ENCODE data around the gene ADARB2.

The ADARB2 gene

GRCh38 chr10:1615186-1615954 lies 122.0 kb downstream of the ADARB2 start:
- no peak for TF ChIP-seq SPI1 (IDR thresholded peaks at IDR 0.05; ENCODE audit: borderline replicate concordance, low read depth)
- no peak for TF ChIP-seq POLR2AphosphoS5 (IDR thresholded peaks at IDR 0.05; ENCODE audit: low read depth)
- TF ChIP-seq, protein P1, sequence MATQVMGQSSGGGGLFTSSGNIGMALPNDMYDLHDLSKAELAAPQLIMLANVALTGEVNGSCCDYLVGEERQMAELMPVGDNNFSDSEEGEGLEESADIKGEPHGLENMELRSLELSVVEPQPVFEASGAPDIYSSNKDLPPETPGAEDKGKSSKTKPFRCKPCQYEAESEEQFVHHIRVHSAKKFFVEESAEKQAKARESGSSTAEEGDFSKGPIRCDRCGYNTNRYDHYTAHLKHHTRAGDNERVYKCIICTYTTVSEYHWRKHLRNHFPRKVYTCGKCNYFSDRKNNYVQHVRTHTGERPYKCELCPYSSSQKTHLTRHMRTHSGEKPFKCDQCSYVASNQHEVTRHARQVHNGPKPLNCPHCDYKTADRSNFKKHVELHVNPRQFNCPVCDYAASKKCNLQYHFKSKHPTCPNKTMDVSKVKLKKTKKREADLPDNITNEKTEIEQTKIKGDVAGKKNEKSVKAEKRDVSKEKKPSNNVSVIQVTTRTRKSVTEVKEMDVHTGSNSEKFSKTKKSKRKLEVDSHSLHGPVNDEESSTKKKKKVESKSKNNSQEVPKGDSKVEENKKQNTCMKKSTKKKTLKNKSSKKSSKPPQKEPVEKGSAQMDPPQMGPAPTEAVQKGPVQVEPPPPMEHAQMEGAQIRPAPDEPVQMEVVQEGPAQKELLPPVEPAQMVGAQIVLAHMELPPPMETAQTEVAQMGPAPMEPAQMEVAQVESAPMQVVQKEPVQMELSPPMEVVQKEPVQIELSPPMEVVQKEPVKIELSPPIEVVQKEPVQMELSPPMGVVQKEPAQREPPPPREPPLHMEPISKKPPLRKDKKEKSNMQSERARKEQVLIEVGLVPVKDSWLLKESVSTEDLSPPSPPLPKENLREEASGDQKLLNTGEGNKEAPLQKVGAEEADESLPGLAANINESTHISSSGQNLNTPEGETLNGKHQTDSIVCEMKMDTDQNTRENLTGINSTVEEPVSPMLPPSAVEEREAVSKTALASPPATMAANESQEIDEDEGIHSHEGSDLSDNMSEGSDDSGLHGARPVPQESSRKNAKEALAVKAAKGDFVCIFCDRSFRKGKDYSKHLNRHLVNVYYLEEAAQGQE (IDR thresholded peaks at IDR 0.05; ENCODE audit: insufficient replicate concordance, low read depth): no peak
- no peak for TF ChIP-seq CTCF (IDR thresholded peaks at IDR 0.05; ENCODE audit: insufficient read depth, low read length)
- no peak for TF ChIP-seq GABPA (IDR thresholded peaks at IDR 0.05; ENCODE audit: low read depth)
- Histone ChIP-seq H3K4me3 (replicated peaks; ENCODE audit: insufficient read depth, low read length) (no peak overlapping the region), H3K27ac (replicated peaks) (no peak overlapping the region), H3K27me3 (ENCODE audit: insufficient read depth, poor library complexity, severe bottlenecking) (no peaks in the 10 kb centered on the region)
- no peak for DNase-seq (ENCODE audit: low read depth in 1 of 2, low spot score in 1 of 2)

GRCh38 chr10:1613511-1613910 lies 123.8 kb downstream of the ADARB2 start:
- Histone ChIP-seq H3K27me3 (ENCODE audit: insufficient read depth, poor library complexity, severe bottlenecking) (no peaks in the 10 kb centered on the region), H3K27ac (replicated peaks) (no peak overlapping the region), H3K4me3 (replicated peaks; ENCODE audit: insufficient read depth, low read length) (no peak overlapping the region)
- TF ChIP-seq CTCF (IDR thresholded peaks at IDR 0.05; ENCODE audit: insufficient read depth, low read length): no peak
- no peak for TF ChIP-seq POLR2AphosphoS5 (IDR thresholded peaks at IDR 0.05; ENCODE audit: low read depth)
- no peak for TF ChIP-seq GABPA (IDR thresholded peaks at IDR 0.05; ENCODE audit: low read depth)
- TF ChIP-seq, protein P1 (IDR thresholded peaks at IDR 0.05; ENCODE audit: insufficient replicate concordance, low read depth): no peak
- TF ChIP-seq SPI1 (IDR thresholded peaks at IDR 0.05; ENCODE audit: borderline replicate concordance, low read depth): no peak
- no peak for DNase-seq (ENCODE audit: low read depth in 1 of 2, low spot score in 1 of 2)

GRCh38 chr10:1612908-1613307 lies 124.4 kb downstream of the ADARB2 start:
- Histone ChIP-seq H3K4me3 (replicated peaks; ENCODE audit: insufficient read depth, low read length) (no peak overlapping the region), H3K27me3 (ENCODE audit: insufficient read depth, poor library complexity, severe bottlenecking) (no peaks in the 10 kb centered on the region), H3K27ac (replicated peaks) (no peak overlapping the region)
- TF ChIP-seq GABPA (IDR thresholded peaks at IDR 0.05; ENCODE audit: low read depth) (no peak), POLR2AphosphoS5 (IDR thresholded peaks at IDR 0.05; ENCODE audit: low read depth) (no peak), CTCF (IDR thresholded peaks at IDR 0.05; ENCODE audit: insufficient read depth, low read length) (no peak), SPI1 (IDR thresholded peaks at IDR 0.05; ENCODE audit: borderline replicate concordance, low read depth) (no peak)
- TF ChIP-seq, protein P1 (IDR thresholded peaks at IDR 0.05; ENCODE audit: insufficient replicate concordance, low read depth): no peak
- DNase-seq (ENCODE audit: low read depth in 1 of 2, low spot score in 1 of 2): no peak

Data from HL-60 (cell line).